Activated CD4-positive, alpha-beta T cell treated with anti-CD3 and anti-CD28 coated beads for 4 hours (primary cell): ENCODE data around the gene MYL3.

Experiments used
- DNase-seq, 2 donors: peaks; one replicate each; pipeline ENCODE4 v3.0.0-alpha.2; 2020

Gene MYL3

GRCh38 chr3:46899151-46900006, 36.1 kb upstream of the MYL3 start:
- DNase-seq = no peak

GRCh38 chr3:46898321-46899150, 35.3 kb upstream of the MYL3 start:
- DNase-seq = no peak

DNA sequence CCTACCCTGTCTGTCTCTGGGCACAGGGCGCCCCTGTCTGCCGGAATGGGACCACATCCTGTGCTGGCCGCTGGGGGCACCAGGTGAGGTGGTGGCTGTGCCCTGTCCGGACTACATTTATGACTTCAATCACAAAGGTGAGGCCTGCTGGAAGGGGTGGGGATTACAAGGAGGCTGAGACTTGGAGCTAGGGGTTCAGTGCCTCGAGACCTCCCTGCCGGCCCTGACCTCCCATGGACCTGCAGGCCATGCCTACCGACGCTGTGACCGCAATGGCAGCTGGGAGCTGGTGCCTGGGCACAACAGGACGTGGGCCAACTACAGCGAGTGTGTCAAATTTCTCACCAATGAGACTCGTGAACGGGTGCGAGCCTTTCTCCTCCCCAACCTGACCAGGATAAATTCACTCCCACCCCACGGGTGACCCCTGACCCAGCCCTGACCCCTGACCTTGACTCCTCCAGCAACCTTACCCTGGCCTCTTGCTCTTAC, 34.6 kb upstream of the MYL3 start:
- no peak for DNase-seq

GRCh38 chr3:46897031-46897430, 33.8 kb upstream of the MYL3 start:
- no peak for DNase-seq

DNA sequence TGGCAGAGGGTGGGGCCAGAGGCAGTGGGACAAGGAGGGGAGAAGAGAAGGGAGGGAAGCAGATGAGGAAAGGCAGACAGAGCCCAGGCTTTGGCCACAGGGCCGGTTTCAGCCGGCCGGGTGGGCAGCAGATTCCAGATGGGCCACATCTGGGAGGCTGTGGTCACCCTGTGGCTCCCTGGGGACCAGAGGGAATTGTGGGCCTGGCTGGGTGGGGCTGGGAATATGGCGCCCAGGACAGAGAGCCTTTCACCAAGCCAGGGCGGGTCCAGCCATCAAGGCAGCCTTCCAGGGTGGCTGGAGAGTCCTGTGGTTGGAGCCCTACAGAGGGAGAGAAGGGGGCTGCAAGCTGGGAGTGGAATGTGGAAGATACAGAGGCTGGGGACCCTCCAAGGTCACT, 33.1 kb upstream of the MYL3 start:
- no peak for DNase-seq

DNA sequence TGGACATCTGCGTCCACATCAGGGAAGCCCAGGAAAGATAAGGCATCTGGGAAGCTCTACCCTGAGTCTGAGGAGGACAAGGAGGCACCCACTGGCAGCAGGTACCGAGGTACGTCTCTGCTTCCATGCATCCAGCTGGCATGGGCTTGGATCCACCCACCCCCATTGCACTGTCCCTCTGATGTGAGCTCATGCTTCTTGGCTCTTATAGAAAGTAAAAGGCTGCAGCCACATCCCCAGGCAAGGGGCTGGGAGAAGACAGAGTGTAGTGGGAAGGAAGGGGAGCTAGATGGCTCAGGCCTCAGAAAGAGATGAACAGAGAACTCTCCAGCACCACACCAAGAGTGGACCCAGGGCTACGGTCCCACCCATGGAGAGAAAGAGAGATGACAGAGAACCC, 32.5 kb upstream of the MYL3 start:
- DNase-seq = no peak

- DNase-seq = peak; percentile 76 to 83
Measured at GRCh38 chr3:46895204-46895660, 32.0 kb upstream of the MYL3 start.

DNA sequence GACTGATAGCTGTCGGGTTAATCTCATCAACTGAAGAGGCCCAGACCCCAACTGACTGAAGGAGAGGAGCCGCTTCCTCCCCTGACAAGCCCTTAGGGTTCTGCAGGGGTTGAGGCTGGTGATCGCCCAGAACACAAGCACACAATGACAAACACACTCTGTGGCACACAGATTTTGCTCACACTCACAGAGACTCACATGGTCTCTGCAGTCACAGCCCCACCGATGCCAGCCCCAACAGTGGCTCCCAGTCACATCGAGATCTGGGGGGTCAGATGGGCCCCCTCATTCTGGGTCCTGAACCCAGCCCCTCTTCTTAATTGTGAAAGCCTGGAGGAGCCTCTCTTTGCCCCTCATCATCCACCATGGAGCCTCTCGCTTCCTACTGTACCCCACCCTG, 31.0 kb upstream of the MYL3 start:
- no peak for DNase-seq

DNA sequence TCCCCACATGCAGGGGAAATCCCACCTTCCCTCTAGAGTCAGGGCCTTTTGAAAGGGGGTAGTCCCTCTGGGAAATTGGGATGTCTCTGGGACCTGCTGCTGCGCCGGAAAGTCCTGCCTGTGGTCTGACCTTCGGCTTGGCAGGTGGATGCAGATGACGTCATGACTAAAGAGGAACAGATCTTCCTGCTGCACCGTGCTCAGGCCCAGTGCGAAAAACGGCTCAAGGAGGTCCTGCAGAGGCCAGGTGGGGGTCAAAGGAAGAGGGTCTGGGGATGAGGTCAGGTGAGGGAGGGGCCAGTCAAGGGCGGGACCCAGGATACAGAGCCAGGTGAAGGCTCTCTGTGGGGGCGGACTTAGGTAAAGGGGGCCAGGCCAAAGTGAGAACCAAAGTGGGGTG, 30.5 kb upstream of the MYL3 start:
- no peak for DNase-seq

DNA sequence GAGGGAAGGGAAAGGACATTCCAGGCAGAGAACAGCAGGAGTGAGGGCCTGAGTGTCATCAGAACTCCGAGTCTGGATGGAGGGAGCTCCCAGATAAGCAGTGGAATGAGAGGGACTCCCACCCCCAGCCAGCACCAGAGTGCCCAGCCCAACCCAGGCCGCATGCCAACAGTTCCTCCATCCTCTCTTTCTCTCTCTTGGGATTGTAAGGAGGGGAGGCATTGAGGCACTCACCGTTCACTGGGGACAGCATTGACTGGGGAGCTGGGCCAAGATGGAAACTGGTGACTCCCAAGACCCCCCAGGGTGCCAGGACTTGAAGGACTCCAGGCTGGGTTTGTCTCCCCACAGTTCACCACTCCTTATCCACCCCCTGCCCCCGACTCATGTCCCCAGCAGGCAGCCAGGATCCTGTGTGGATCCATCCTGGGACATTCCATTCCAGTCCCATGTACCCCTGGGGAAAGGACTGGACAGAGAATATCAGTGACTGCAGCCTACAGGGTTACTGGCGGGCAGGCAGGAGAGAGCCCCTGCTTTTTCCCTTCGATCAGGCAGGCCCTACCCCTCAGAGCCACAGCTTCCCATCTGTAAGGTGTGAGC, 30.0 kb upstream of the MYL3 start:
- DNase-seq = no peak

GRCh38 chr3:46892285-46893145, 29.3 kb upstream of the MYL3 start:
- DNase-seq = no peak

DNA sequence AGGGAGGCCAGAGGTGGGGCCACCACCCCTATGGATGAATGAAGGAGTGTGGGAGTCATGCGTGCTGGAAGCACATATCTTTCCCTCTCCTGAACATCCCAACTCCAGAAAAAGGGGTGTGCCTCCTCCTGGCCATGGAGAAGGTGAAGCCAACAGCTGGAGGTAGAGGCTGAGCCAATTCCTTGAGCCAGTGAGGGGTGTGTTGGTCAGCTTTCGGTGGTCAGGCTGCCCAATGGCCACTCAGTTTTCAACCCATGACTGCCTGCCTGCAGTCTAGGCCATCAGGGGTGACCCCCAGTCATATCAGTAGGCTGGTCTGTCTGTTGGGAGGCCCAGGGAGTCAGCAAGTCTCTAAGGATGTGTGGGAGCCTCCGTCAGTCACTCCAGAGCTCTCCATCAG, 27.9 kb upstream of the MYL3 start:
- no peak for DNase-seq

- DNase-seq = no peak
Measured at GRCh38 chr3:46890132-46890531, 26.9 kb upstream of the MYL3 start.

GRCh38 chr3:46889381-46890110, 26.3 kb upstream of the MYL3 start:
- no peak for DNase-seq

DNA sequence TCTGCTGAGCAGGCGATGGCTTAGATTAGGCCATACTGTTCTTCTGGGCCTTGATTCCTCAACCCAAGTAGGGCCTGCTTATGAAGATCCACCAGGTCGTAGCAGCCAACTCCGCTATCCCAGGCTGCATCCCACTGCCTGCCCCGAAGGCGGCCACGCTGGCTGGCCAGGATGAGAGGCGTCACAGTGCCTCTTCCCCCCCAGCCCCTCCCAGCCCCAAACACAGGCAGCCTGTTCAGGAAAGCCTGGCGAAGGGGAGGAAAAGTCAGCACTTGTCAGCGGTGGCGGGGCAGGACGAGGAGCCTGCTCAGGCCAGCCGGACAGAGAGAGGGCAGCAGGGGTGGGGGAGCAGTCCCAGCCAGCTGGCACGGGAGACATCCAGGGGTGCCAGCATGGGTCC, 25.5 kb upstream of the MYL3 start:
- DNase-seq = no peak

DNA sequence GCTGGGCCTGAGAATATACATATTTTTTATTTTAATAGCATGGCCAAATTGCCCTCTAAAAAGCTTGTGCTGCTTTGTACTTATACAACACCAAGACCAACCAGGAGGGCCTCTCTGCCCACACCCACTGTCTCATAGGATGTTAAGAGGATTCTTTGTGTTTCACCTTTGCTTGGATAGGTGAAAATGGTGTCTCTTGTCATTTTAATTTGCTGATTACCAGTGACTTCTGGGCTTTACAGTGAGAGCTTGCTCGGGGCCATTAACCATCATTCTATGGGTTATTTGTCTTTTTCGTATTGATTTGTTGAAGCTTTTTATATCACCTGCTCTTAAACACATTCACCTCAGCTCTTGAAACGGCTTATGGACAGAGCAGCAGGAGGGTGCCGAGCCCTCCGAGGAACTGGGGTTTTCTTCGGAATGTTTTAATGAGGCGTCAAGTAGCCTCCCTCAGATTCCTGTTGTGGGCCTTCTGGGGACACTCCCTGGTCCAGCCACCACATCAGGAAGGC, 24.8 kb upstream of the MYL3 start:
- no peak for DNase-seq

DNA sequence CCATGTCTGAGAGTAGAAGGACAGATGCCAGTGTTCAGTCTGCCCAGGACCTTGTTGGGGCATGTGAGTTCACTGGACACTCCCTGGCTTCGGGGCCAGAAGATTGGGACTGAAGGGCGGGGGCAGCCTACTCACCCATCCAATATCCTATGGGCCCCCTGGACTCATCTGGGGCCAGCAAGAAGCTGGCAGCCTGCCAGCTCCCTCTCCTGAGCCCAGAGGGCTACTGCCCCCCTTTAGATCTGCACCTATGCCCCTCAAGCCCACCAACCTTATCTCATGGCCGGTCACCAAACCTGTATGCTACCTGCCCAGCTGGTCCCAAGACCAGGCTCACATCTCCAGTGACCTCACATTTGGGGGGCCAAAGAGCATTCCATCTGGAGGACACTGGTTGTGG, 22.4 kb upstream of the MYL3 start:
- DNase-seq = no peak

GRCh38 chr3:46884929-46885328, 21.7 kb upstream of the MYL3 start:
- DNase-seq = no peak

GRCh38 chr3:46884427-46884826, 21.2 kb upstream of the MYL3 start:
- no peak for DNase-seq

DNA sequence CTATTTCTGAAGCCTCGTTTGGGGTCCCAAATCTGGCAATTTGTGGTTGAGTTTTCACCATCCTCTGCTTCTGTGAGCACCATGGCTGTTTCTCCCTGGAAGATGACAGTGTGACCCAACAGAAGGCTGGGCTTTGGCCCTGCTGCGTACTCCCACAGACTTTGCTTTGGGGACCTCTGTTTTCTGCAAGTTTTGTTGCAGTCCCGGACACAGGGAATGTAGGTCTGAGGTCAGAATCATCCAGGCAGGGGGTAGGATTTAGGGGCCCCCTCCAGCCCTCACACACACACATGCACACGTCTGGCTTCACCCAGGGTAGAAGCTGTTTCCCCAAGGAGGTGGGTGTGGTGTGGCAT, 20.6 kb upstream of the MYL3 start:
- no peak for DNase-seq

- no peak for DNase-seq
Measured at GRCh38 chr3:46883054-46883829, 20.0 kb upstream of the MYL3 start.
